Measurements from ENCODE around the gene VSNL1. TPM values are rescaled to one million over a fixed set of nuclear protein-coding genes. Genes with fewer than 3 reads are reported as not detected.

VSNL1 gene
- total and polyA plus RNA-seq, 2 donors (not counting 1 experiment from before 2014, with no cell fraction given) = not detected

DNA sequence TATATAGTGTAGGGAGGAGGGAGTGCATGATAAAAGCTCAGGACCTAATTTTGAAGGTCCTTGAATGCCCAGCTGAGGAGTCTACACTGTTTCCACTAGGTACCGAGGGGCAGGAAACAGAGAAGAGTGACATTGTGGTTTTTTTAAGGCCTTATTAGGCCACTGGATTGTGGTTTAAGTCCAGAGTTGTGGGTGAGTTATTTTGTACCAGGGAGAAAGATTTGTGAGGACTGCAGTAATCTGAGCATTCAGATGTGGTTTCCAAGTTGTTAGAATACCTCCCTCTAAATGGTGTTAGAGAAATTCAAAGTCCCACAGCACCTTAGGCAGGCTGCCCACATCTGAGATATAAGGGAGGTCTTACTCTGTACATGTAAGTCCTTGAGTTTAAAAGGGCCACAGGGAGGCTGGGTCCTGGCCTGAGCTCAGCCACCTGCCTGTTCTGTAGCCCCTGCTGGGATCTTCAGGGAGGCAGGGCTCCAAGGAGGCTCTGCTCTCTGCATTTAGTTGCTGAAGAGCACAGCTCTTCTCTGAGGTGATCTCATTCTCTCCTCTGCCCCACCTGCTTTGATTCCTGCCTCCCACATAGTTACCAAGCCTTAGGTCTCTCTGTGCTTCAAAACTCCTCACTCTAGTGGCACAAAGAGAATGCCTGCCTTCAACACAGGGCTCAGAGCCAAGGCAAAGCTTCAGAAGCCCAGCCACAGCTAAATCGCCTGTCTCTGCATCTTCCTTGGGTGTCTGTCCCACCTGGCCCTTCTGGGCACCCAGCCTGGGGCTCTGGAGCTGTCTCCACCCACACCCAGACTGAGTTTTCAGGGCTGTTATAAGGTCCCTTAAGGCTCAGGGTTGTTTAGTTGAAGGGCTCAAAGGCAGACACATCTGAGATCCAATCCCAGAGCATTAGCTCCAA lies 88.1 kb downstream of the VSNL1 start:
- Mint-ChIP-seq H3K9me3 (ENCODE audit: insufficient read depth) (no peaks in the 10 kb centered on the region), H3K27ac (no peak overlapping the region), H3K4me3 (no peak overlapping the region), H3K4me1 (no peaks in the 10 kb centered on the region), H3K27me3 (peaks cover 3% of the 10 kb centered on the region)
- Histone ChIP-seq H3K27ac (ENCODE audit: low read length in 2 of 2) (no peak overlapping the region), H3K36me3 (replicated peaks in 1 of 2; ENCODE audit: control extremely low read depth in 1 of 2, control insufficient read depth in 1 of 2, extremely low read depth in 1 of 2, insufficient read depth in 2 of 2, low read length in 1 of 2) (no peaks in the 10 kb centered on the region), H3K4me2 (replicated peaks; ENCODE audit: low read depth, low read length, poor library complexity, severe bottlenecking) (no peak overlapping the region), H3K9me3 (ENCODE audit: control extremely low read depth in 1 of 3, control insufficient read depth in 2 of 3, insufficient read depth in 1 of 3, low read length in 2 of 3) (peaks cover 0 to 6% (median 0%) of the 10 kb centered on the region in 3 donors), H3K9ac (ENCODE audit: low read length) (no peak overlapping the region), H3K4me1 (ENCODE audit: control insufficient read depth in 2 of 2, insufficient read depth in 2 of 2, low read length in 2 of 2) (no peaks in the 10 kb centered on the region), H4K20me1 (ENCODE audit: control insufficient read depth, insufficient read depth, low read length, poor library complexity, severe bottlenecking) (no peaks in the 10 kb centered on the region), H3K4me3 (ENCODE audit: control extremely low read depth in 1 of 5, extremely low read depth in 1 of 5, insufficient read depth in 1 of 5, low read depth in 2 of 5, low read length in 4 of 5) (no peak overlapping the region), H3K27me3 (replicated peaks in 1 of 4; ENCODE audit: control extremely low read depth in 1 of 4, control insufficient read depth in 3 of 4, insufficient read depth in 4 of 4, low read length in 3 of 4) (no peaks in the 10 kb centered on the region), H2AFZ (ENCODE audit: insufficient read depth, low read depth, low read length, poor library complexity, severe bottlenecking) (no peak overlapping the region), H3K79me2 (ENCODE audit: control insufficient read depth, insufficient read depth, low read length) (no peaks in the 10 kb centered on the region)
- POLR2A ChIA-PET = no interaction called here
- TF ChIP-seq EZH2 (IDR thresholded peaks at IDR 0.05; ENCODE audit: borderline replicate concordance, insufficient read depth, low read depth, low read length, poor library complexity, severe bottlenecking) = no peak
- TF ChIP-seq, protein P1, sequence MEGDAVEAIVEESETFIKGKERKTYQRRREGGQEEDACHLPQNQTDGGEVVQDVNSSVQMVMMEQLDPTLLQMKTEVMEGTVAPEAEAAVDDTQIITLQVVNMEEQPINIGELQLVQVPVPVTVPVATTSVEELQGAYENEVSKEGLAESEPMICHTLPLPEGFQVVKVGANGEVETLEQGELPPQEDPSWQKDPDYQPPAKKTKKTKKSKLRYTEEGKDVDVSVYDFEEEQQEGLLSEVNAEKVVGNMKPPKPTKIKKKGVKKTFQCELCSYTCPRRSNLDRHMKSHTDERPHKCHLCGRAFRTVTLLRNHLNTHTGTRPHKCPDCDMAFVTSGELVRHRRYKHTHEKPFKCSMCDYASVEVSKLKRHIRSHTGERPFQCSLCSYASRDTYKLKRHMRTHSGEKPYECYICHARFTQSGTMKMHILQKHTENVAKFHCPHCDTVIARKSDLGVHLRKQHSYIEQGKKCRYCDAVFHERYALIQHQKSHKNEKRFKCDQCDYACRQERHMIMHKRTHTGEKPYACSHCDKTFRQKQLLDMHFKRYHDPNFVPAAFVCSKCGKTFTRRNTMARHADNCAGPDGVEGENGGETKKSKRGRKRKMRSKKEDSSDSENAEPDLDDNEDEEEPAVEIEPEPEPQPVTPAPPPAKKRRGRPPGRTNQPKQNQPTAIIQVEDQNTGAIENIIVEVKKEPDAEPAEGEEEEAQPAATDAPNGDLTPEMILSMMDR (IDR thresholded peaks at IDR 0.05) = no peak
- DNase-seq (no peak), ATAC-seq (ENCODE audit: low read depth) (no peak)
- intact Hi-C loops (cut with micrococcal nuclease) = no loop called here
- WGBS (ENCODE audit: insufficient coverage) = 0% methylated on average over 1 of the region's 2 CpGs
- CTCF ChIA-PET = interaction anchor here (1.5 kb wide), 1 partner anchor 18 kb away, joined by 5 read pairs; no protein-coding TSS in a partner anchor

DNA sequence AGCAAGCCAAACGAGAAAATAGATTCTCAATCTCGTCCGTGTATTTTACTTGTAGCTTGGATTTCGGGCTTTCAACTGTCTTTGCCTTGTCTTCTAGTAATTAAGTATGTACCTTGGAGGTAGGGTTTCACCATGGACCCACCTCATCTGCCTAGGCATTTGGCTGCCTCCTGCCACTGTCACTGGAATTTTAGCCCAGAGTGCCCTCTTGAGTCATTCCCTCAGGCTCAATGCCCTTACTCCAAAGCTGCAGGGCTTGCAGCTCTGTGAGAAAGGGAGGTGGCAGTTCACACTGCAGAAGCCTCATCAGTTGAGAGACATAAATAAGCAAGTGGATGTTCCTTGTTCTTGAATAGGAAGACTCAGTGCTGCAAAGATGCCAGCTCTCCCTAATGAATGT lies 89.6 kb downstream of the VSNL1 start:
- no peak for DNase-seq
- Histone ChIP-seq H3K79me2 (ENCODE audit: control insufficient read depth, insufficient read depth, low read length) (no peaks in the 10 kb centered on the region), H4K20me1 (ENCODE audit: control insufficient read depth, insufficient read depth, low read length, poor library complexity, severe bottlenecking) (no peaks in the 10 kb centered on the region), H3K27ac (ENCODE audit: low read length in 2 of 2) (no peak overlapping the region), H2AFZ (ENCODE audit: insufficient read depth, low read depth, low read length, poor library complexity, severe bottlenecking) (no peak overlapping the region), H3K27me3 (replicated peaks in 1 of 4; ENCODE audit: control extremely low read depth in 1 of 4, control insufficient read depth in 3 of 4, insufficient read depth in 4 of 4, low read length in 3 of 4) (no peaks in the 10 kb centered on the region), H3K4me2 (replicated peaks; ENCODE audit: low read depth, low read length, poor library complexity, severe bottlenecking) (no peak overlapping the region), H3K4me3 (ENCODE audit: control extremely low read depth in 1 of 5, extremely low read depth in 1 of 5, insufficient read depth in 1 of 5, low read depth in 2 of 5, low read length in 4 of 5) (no peak overlapping the region), H3K9ac (ENCODE audit: low read length) (no peak overlapping the region), H3K4me1 (ENCODE audit: control insufficient read depth in 2 of 2, insufficient read depth in 2 of 2, low read length in 2 of 2) (no peaks in the 10 kb centered on the region), H3K36me3 (replicated peaks in 1 of 2; ENCODE audit: control extremely low read depth in 1 of 2, control insufficient read depth in 1 of 2, extremely low read depth in 1 of 2, insufficient read depth in 2 of 2, low read length in 1 of 2) (no peaks in the 10 kb centered on the region), H3K9me3 (ENCODE audit: control extremely low read depth in 1 of 3, control insufficient read depth in 2 of 3, insufficient read depth in 1 of 3, low read length in 2 of 3) (peaks cover 0 to 6% (median 0%) of the 10 kb centered on the region in 3 donors)
- Mint-ChIP-seq H3K27me3 (peaks cover under 1% of the 10 kb centered on the region), H3K4me3 (no peak overlapping the region), H3K9me3 (ENCODE audit: insufficient read depth) (no peaks in the 10 kb centered on the region), H3K4me1 (no peaks in the 10 kb centered on the region), H3K27ac (no peak overlapping the region)
- intact Hi-C loops (cut with micrococcal nuclease) = no loop called here
- TF ChIP-seq EZH2 (IDR thresholded peaks at IDR 0.05; ENCODE audit: borderline replicate concordance, insufficient read depth, low read depth, low read length, poor library complexity, severe bottlenecking) = no peak
- ATAC-seq (ENCODE audit: low read depth) = no peak
- 98% methylated on average over 4 of the region's 4 CpGs for WGBS (ENCODE audit: insufficient coverage)
- ChIA-PET POLR2A (no interaction called here), CTCF (no interaction called here)

Measured in B cell (primary cell).